ENCODE results near the gene MACC1. TPM values are rescaled to one million over a fixed set of nuclear protein-coding genes. Genes with fewer than 3 reads are reported as not detected.

MACC1 gene
- total and polyA plus RNA-seq, 10 of the 15 experiments (the other 5 are each of a cell fraction or from before 2014, with no cell fraction given), result 6.0 to 61.1 (median 12.7) TPM

- TF ChIP-seq ZBTB40 (IDR thresholded peaks at IDR 0.05; ENCODE audit: borderline replicate concordance), result peak; percentile 87; the same call in 1 of the 2 replicates
- peak; percentile 88 for TF ChIP-seq ZNF687 (IDR thresholded peaks at IDR 0.05)
- peak; percentile 95 for TF ChIP-seq NR2F1 (conservative IDR thresholded peaks at IDR 0.05)
- no peak for TF ChIP-seq ZZZ3 (IDR thresholded peaks at IDR 0.05; ENCODE audit: control insufficient read depth, insufficient read length, low read depth)
- no peak for TF ChIP-seq IRF5 (IDR thresholded peaks at IDR 0.05; ENCODE audit: borderline replicate concordance)
- 0 out of 2 replicates have a peak, but pooled peaks have one; percentile 37 for TF ChIP-seq TAF1 (IDR thresholded peaks at IDR 0.05; ENCODE audit: borderline replicate concordance, low read depth, low read length)
- no peak for TF ChIP-seq SPI1 (IDR thresholded peaks at IDR 0.05; ENCODE audit: borderline replicate concordance, insufficient read depth, low read depth, low read length)
- TF ChIP-seq RFX5 (IDR thresholded peaks at IDR 0.05; ENCODE audit: low read depth, low read length), result no peak
- TF ChIP-seq MLLT1 (IDR thresholded peaks at IDR 0.05), result peak; percentile 63
- no peak for TF ChIP-seq NR2C2 (IDR thresholded peaks at IDR 0.05; ENCODE audit: borderline replicate concordance, control insufficient read depth, insufficient read length, low read depth)
- no peak for TF ChIP-seq PAX8 (IDR thresholded peaks at IDR 0.05)
- no peak for TF ChIP-seq NFYB (IDR thresholded peaks at IDR 0.05; ENCODE audit: insufficient read depth, low read depth, low read length)
- no peak for TF ChIP-seq ZBTB11 (CRISPR knock-in tag; IDR thresholded peaks at IDR 0.05)
- TF ChIP-seq MEF2B (IDR thresholded peaks at IDR 0.05; ENCODE audit: partially characterized antibody, poor library complexity, severe bottlenecking), result peak; percentile 96
Measured at GRCh38 chr7:20238754-20239324, 21.7 kb upstream of the MACC1 start (continued).

Measured in GM12878 (cell line).